ENCODE results near the gene MAPKAP1.

Gene MAPKAP1

DNA sequence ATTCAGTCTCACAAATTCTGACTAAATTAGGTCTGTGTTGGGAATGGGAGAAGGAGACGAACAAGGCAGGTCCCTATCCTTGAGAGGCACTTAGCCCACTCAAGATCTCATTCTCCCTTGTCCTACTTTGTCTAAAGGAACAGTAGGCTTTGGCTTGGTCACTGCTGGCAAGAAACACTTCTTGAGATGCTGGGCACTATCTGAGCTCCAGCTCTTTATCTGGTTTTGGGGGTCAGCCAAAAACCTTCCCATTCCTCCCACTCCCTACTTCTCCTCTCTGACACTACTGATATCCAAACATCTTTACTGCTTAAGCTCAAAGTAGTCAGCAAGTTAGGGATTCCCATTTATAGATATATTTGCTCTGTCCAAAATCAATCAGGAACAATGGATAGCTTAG is 155.2 kb downstream of the MAPKAP1 start:
- TF ChIP-seq SIN3A (IDR thresholded peaks at IDR 0.05; ENCODE audit: borderline replicate concordance, insufficient read depth, low read length) (no peak), TAF1 (IDR thresholded peaks at IDR 0.05; ENCODE audit: borderline replicate concordance, insufficient read depth, low read length) (no peak), POLR2AphosphoS5 (IDR thresholded peaks at IDR 0.05; ENCODE audit: low read depth, low read length) (no peak), FOXP2 (optimal IDR thresholded peaks at IDR 0.05; ENCODE audit: borderline replicate concordance, extremely low read depth, extremely low read length, insufficient read depth) (no peak)
- TF ChIP-seq, protein P1, sequence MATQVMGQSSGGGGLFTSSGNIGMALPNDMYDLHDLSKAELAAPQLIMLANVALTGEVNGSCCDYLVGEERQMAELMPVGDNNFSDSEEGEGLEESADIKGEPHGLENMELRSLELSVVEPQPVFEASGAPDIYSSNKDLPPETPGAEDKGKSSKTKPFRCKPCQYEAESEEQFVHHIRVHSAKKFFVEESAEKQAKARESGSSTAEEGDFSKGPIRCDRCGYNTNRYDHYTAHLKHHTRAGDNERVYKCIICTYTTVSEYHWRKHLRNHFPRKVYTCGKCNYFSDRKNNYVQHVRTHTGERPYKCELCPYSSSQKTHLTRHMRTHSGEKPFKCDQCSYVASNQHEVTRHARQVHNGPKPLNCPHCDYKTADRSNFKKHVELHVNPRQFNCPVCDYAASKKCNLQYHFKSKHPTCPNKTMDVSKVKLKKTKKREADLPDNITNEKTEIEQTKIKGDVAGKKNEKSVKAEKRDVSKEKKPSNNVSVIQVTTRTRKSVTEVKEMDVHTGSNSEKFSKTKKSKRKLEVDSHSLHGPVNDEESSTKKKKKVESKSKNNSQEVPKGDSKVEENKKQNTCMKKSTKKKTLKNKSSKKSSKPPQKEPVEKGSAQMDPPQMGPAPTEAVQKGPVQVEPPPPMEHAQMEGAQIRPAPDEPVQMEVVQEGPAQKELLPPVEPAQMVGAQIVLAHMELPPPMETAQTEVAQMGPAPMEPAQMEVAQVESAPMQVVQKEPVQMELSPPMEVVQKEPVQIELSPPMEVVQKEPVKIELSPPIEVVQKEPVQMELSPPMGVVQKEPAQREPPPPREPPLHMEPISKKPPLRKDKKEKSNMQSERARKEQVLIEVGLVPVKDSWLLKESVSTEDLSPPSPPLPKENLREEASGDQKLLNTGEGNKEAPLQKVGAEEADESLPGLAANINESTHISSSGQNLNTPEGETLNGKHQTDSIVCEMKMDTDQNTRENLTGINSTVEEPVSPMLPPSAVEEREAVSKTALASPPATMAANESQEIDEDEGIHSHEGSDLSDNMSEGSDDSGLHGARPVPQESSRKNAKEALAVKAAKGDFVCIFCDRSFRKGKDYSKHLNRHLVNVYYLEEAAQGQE (IDR thresholded peaks at IDR 0.05; ENCODE audit: insufficient read depth in 1 of 2, low read depth in 2 of 2, low read length in 2 of 2) = no peak

DNA sequence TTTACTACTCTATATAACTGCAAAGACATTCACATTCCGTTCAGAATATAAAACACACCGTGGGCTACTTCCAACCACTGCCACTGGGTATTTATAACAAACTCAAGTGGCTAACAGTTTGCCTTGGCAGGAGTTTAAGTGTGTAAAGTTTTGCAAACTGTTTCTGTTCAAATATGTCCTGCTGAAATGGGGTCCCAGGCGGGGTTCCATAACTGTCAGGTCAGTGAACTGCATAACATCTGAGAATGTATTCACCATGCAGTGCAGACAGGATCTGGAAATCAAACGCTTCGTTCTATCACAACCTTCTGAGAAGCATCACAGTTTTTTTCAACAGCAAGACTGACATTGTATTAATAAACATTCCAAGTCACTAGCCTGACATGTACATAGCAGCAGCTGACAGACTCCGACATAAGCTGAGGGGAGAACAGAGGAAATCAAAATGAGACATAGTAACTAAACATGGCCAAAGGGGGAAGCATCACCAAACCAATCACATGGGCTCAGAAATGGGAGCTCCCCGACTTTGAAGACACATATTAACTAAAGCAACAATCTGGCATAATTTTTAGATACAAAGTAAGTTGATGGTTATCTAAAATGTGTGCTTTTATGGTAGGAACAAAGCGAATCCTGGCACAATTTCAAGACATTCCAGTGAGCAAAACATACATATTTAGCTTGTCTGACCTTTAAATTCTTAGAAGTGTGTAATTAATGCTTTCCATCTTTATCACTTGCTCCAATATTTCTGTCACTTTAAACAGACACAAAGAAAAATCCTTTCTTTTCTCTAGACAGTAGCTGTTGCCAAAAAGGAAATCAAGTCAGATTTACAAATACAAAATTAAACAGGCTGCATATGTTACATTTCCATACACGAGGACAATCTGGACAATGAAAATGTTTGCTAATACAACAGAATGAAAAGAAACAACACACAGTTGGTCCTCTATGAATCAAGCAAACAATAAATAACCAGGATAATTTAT is 156.8 kb downstream of the MAPKAP1 start:
- TF ChIP-seq SIN3A (IDR thresholded peaks at IDR 0.05; ENCODE audit: borderline replicate concordance, insufficient read depth, low read length) (no peak), TAF1 (IDR thresholded peaks at IDR 0.05; ENCODE audit: borderline replicate concordance, insufficient read depth, low read length) (no peak), POLR2AphosphoS5 (IDR thresholded peaks at IDR 0.05; ENCODE audit: low read depth, low read length) (no peak), FOXP2 (optimal IDR thresholded peaks at IDR 0.05; ENCODE audit: borderline replicate concordance, extremely low read depth, extremely low read length, insufficient read depth) (no peak)
- TF ChIP-seq, protein P1 (IDR thresholded peaks at IDR 0.05; ENCODE audit: insufficient read depth in 1 of 2, low read depth in 2 of 2, low read length in 2 of 2) = no peak

DNA sequence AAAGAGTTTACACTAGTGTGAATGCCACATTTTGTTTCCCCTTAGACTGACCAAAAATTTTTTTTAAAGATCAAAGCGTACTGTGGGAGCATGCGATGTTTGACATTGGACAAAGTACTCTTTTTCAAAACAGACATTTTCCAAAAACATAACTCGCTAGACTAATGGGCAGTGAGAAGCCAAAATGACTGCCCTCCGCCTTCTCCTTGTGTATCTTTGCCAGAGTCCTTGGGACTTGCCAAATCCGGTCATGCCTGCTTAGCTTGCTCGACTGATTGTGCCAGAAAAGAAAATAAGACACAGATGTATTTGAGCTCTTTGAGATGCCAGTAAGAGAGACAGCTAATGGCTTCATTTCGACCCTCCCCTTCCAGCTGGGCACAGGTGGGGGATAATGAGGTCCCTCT is 157.5 kb downstream of the MAPKAP1 start:
- TF ChIP-seq, protein P1 (IDR thresholded peaks at IDR 0.05; ENCODE audit: insufficient read depth in 1 of 2, low read depth in 2 of 2, low read length in 2 of 2) = no peak
- no peak for TF ChIP-seq TAF1 (IDR thresholded peaks at IDR 0.05; ENCODE audit: borderline replicate concordance, insufficient read depth, low read length)
- no peak for TF ChIP-seq FOXP2 (optimal IDR thresholded peaks at IDR 0.05; ENCODE audit: borderline replicate concordance, extremely low read depth, extremely low read length, insufficient read depth)
- TF ChIP-seq SIN3A (IDR thresholded peaks at IDR 0.05; ENCODE audit: borderline replicate concordance, insufficient read depth, low read length) = no peak
- no peak for TF ChIP-seq POLR2AphosphoS5 (IDR thresholded peaks at IDR 0.05; ENCODE audit: low read depth, low read length)

DNA sequence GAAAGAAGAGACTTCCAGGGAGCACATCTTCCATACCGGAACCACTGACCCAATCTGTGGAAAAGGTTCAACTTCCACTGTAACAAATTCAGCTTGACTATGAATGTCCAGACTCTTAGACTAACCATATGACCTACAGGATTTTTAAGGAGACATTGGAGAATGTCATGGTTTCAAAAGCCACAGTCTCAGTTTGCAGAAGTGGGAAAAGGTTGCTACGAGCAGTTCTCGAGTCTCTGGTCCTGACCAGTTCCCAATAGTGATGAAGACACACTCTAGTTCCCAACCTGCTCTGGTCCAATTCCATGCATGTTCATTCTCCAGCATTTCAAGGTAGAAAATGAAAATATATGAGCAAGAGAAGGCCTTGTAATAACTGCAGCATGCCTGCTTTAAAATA is 158.0 kb downstream of the MAPKAP1 start:
- TF ChIP-seq POLR2AphosphoS5 (IDR thresholded peaks at IDR 0.05; ENCODE audit: low read depth, low read length) (no peak), TAF1 (IDR thresholded peaks at IDR 0.05; ENCODE audit: borderline replicate concordance, insufficient read depth, low read length) (no peak), SIN3A (IDR thresholded peaks at IDR 0.05; ENCODE audit: borderline replicate concordance, insufficient read depth, low read length) (no peak), FOXP2 (optimal IDR thresholded peaks at IDR 0.05; ENCODE audit: borderline replicate concordance, extremely low read depth, extremely low read length, insufficient read depth) (no peak)
- TF ChIP-seq, protein P1 (IDR thresholded peaks at IDR 0.05; ENCODE audit: insufficient read depth in 1 of 2, low read depth in 2 of 2, low read length in 2 of 2) = no peak
